GM21619 (cell line): ENCODE measurements around the gene ICAM1.
"Not testable (repeated sequence)": the region's sequence is repeated elsewhere in the genome, so short reads cannot be mapped to it uniquely, and the experiment has no call there.

ENCODE experiments used
- ATAC-seq: cut with Tn5 transposase; IDR thresholded peaks from one replicate; pipeline ENCODE4 v1.9.1; 2021; ENCODE audit not compliant: unreplicated experiment

Gene ICAM1

GRCh38 chr19:10274589-10274988, 3.7 kb downstream of the ICAM1 start:
- ATAC-seq = no peak

- no peak for ATAC-seq
Measured at GRCh38 chr19:10277795-10278589, 7.1 kb downstream of the ICAM1 start.

- ATAC-seq = no peak
Measured at GRCh38 chr19:10278935-10279334, 8.0 kb downstream of the ICAM1 start.

- no peak for ATAC-seq
Measured at GRCh38 chr19:10279737-10280442, 9.0 kb downstream of the ICAM1 start.

- ATAC-seq = not testable (repeated sequence)
Measured at GRCh38 chr19:10282043-10282442, 11.1 kb downstream of the ICAM1 start.

GRCh38 chr19:10283301-10284064, 12.6 kb downstream of the ICAM1 start:
- ATAC-seq = no peak

GRCh38 chr19:10284065-10284959, 13.4 kb downstream of the ICAM1 start:
- ATAC-seq = no peak

- no peak for ATAC-seq
Measured at GRCh38 chr19:10284960-10285278, 14.0 kb downstream of the ICAM1 start.

GRCh38 chr19:10285393-10285792, 14.5 kb downstream of the ICAM1 start:
- no peak for ATAC-seq

- ATAC-seq = no peak
Measured at GRCh38 chr19:10286803-10287737, 16.1 kb downstream of the ICAM1 start, which contains the start of gene ICAM4. ICAM4 (plus strand) TSS chr19:10286955; CDS start chr19:10287013, 58 bp downstream.

- ATAC-seq = no peak
Measured at GRCh38 chr19:10288662-10289166, 17.8 kb downstream of the ICAM1 start.

GRCh38 chr19:10289167-10289835, 18.4 kb downstream of the ICAM1 start:
- ATAC-seq = no peak

- no peak for ATAC-seq
Measured at GRCh38 chr19:10289836-10290356, 19.0 kb downstream of the ICAM1 start, which contains the start of gene ICAM5. ICAM5 (plus strand) TSS chr19:10289952; CDS start chr19:10290044, 92 bp downstream.

GRCh38 chr19:10290357-10290875, 19.5 kb downstream of the ICAM1 start:
- ATAC-seq = no peak

- no peak for ATAC-seq
Measured at GRCh38 chr19:10290876-10291553, 20.1 kb downstream of the ICAM1 start.

GRCh38 chr19:10291554-10292205, 20.8 kb downstream of the ICAM1 start:
- ATAC-seq = no peak

- ATAC-seq = peak; percentile 36
Measured at GRCh38 chr19:10292206-10292788, 21.4 kb downstream of the ICAM1 start.
